OCI-LY1 (cell line): ENCODE results near the gene RAB15.

Experiments
- EZH2 ChIP-seq: fragments of 200-600 bp; sonication (generic), shearing (Covaris generic); IDR thresholded peaks from 2 replicates; pipeline ENCODE4 v1.8.0; 2017; ENCODE audit warnings: borderline replicate concordance, mixed run types, mild to moderate bottlenecking, antibody characterized with exemption, low read length, moderate library complexity, mixed read lengths
- TF ChIP-seq, protein P1 (sequence below): fragments of 200-600 bp; sonication (generic), shearing (Covaris generic); IDR thresholded peaks from 2 replicates; pipeline ENCODE4 v1.5.1; 2017; ENCODE audit warnings: mild to moderate bottlenecking, antibody characterized with exemption, low read length, moderate library complexity, mixed read lengths

DNA sequence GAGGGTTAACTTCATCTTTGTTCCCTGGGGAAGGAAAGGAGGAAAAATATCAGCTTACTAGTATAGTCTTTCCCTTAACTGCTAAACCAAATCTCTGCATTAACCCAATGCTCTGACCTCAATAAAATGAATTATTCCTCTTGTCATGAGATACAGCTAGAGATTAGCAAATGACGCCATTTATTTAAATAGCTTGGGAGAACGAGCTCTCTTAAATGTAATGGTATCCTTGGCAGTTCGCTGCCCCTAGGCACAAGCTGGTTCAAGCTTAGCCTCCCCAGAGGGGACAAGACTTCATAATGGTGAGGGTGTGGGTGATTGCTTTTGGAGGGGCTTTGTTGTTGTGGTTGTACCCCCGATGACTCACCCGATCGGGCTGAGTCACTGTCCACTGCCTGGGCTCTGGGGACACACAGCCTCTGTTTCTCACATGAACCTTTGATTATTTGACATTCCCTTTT, 34.2 kb upstream of the RAB15 start:
- TF ChIP-seq, protein P1, sequence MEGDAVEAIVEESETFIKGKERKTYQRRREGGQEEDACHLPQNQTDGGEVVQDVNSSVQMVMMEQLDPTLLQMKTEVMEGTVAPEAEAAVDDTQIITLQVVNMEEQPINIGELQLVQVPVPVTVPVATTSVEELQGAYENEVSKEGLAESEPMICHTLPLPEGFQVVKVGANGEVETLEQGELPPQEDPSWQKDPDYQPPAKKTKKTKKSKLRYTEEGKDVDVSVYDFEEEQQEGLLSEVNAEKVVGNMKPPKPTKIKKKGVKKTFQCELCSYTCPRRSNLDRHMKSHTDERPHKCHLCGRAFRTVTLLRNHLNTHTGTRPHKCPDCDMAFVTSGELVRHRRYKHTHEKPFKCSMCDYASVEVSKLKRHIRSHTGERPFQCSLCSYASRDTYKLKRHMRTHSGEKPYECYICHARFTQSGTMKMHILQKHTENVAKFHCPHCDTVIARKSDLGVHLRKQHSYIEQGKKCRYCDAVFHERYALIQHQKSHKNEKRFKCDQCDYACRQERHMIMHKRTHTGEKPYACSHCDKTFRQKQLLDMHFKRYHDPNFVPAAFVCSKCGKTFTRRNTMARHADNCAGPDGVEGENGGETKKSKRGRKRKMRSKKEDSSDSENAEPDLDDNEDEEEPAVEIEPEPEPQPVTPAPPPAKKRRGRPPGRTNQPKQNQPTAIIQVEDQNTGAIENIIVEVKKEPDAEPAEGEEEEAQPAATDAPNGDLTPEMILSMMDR = no peak
- TF ChIP-seq EZH2 = no peak
